HG03354 (cell line): ENCODE measurements around the gene GOLGA8M.
"Not testable (repeated sequence)": the region's sequence is repeated elsewhere in the genome, so short reads cannot be mapped to it uniquely, and the experiment has no call there.

Experiments
- ATAC-seq: cut with Tn5 transposase; IDR thresholded peaks from one replicate; pipeline ENCODE4 v1.9.1; 2021; ENCODE audit warnings: mild to moderate bottlenecking; ENCODE audit not compliant: unreplicated experiment, poor library complexity, severe bottlenecking

The GOLGA8M gene

GRCh38 chr15:28666402-28666801, 45.8 kb downstream of the GOLGA8M start:
- not testable (repeated sequence) for ATAC-seq

- ATAC-seq: not testable (repeated sequence)
Observed at GRCh38 chr15:28664575-28664974, 47.6 kb downstream of the GOLGA8M start.

- not testable (repeated sequence) for ATAC-seq
Observed at GRCh38 chr15:28663717-28664116, 48.5 kb downstream of the GOLGA8M start.

GRCh38 chr15:28660750-28661149, 51.5 kb downstream of the GOLGA8M start:
- not testable (repeated sequence) for ATAC-seq

- ATAC-seq: not testable (repeated sequence)
Observed at GRCh38 chr15:28656018-28656360, 56.2 kb downstream of the GOLGA8M start.

- not testable (repeated sequence) for ATAC-seq
Observed at GRCh38 chr15:28655329-28656017, 56.7 kb downstream of the GOLGA8M start.

- ATAC-seq: not testable (repeated sequence)
Observed at GRCh38 chr15:28654194-28654593, 58.0 kb downstream of the GOLGA8M start.

- not testable (repeated sequence) for ATAC-seq
Observed at GRCh38 chr15:28652538-28652937, 59.7 kb downstream of the GOLGA8M start.
